Measurements from ENCODE around the gene GIPC1.

DNA sequence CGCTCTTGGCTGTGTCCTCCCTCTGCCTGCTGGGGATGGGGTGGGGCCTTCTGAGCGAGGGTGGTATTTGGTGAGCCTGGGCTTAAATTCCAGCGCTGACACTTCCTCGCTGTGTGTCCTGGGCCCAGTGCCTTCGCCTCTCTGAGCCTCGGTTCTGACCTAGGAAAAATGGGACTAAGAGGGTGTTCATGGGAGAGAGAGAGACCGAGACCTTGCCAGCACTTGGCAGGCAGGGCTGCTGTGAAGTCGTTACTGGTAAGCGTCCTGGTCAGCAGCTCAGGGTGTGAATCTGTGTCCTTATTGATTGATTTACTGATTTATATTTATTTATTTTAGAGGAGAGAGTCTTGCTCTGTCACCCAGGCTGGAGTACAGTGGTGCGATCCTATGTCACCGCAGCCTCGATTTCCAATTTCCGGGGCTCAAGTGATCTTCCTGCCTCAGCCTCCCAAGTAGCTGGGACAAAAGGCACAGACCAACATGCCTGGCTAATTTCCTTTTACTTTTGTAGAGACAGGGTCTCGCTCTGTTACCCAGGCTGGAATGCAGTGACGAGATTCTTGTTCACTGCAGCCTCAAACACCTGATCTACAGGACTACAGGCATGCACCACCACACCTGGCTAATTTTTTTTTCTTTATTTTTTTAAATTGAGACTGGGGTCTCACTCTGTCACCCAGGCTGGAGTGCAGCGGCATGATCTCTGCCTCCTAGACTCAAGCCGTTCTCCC is 60.4 kb downstream of the GIPC1 start:
- TF ChIP-seq EZH2phosphoT487 (IDR thresholded peaks at IDR 0.05; ENCODE audit: insufficient read depth, low read depth) (no peak), EZH2 (IDR thresholded peaks at IDR 0.05; ENCODE audit: insufficient read depth, poor library complexity, severe bottlenecking) (no peak)
